Medulla oblongata (tissue), 1 donor: ENCODE data around the gene DCUN1D2.

Experiments used
- DNase-seq: peaks from one replicate; pipeline ENCODE4 v3.0.0-alpha.2; 2015; ENCODE audit errors: extremely low spot score

The DCUN1D2 gene

GRCh38 chr13:113407531-113408393 lies 82.7 kb downstream of the DCUN1D2 start:
- DNase-seq, result no peak

GRCh38 chr13:113407103-113407530 lies 83.4 kb downstream of the DCUN1D2 start:
- DNase-seq, result no peak

GRCh38 chr13:113406321-113407102 lies 84.0 kb downstream of the DCUN1D2 start:
- DNase-seq, result no peak
